DMS79 treated with DMSO at 0.1 percent for 48 hours (cell line): ENCODE data around the gene AFAP1L2.

Source experiments
- DNase-seq: peaks from one replicate; lab custom pipeline; 2025; lab: John Stamatoyannopoulos, UW

The AFAP1L2 gene, protein sequence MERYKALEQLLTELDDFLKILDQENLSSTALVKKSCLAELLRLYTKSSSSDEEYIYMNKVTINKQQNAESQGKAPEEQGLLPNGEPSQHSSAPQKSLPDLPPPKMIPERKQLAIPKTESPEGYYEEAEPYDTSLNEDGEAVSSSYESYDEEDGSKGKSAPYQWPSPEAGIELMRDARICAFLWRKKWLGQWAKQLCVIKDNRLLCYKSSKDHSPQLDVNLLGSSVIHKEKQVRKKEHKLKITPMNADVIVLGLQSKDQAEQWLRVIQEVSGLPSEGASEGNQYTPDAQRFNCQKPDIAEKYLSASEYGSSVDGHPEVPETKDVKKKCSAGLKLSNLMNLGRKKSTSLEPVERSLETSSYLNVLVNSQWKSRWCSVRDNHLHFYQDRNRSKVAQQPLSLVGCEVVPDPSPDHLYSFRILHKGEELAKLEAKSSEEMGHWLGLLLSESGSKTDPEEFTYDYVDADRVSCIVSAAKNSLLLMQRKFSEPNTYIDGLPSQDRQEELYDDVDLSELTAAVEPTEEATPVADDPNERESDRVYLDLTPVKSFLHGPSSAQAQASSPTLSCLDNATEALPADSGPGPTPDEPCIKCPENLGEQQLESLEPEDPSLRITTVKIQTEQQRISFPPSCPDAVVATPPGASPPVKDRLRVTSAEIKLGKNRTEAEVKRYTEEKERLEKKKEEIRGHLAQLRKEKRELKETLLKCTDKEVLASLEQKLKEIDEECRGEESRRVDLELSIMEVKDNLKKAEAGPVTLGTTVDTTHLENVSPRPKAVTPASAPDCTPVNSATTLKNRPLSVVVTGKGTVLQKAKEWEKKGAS

DNA sequence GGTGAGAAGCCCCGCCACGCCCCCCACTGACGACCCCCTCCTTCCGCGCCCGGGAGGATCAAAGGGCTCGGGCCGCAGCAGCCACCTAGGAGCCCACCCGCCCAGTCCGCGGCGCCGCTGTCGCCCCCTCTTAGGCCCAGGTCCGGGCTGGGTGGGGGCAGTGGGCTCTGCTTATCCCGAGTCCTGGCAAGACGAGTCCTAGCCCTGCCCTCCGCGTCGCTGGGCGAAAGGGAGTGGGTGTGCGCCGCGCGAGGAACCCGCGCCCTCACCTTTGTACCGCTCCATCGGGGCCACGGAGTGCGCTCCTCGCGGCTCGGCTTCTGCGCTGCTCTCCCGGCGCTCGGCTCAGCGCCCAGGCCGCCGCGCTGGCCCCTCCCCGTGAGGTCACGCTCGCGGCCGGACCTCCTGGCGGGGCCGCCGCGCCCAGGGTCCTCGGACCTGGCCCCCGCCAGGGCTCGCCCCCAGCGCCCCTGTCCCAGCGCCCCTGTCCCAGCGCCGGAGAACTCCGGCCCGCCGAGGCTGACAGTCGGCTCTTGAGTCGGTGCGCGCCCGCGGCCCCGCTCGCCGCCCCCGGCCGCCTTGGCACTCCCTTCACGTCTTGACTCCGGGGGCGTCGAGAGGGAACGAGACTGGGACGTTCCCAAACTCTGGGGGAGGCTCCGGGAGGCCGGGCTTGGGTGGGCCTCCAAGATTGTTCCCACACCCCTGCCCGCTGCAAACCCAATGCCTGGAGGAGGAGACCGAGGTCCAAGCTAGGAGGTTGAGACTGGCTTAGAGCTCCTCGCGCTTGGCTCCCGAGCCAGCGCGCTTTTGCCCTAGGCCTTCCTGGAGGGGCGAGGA, at the start of gene AFAP1L2:
AFAP1L2 (minus strand) TSS at position 332 of the 840 bp plus-strand sequence; CDS start at position 285, 47 bp downstream.
- DNase-seq = no peak

DNA sequence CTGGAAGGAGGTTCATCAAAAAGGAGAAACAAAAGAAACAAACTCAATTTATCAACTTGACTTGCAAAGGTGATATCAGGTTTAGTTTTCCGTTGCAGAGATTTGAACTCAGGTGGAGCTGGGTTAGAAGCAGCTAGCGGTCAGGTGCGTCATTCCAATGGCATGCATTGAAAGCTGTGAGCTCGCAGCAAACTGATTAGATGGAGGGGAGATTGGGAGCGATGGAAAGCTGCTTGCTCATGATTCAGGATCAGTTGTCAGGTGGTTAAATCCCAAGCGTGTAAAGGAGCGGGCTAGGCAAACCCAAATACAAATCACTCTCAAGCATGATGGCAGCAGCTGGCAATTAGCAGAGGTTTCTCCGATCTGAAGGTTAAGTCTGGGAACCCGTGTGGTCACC, 49.3 kb upstream of the AFAP1L2 start:
- DNase-seq = no peak

DNA sequence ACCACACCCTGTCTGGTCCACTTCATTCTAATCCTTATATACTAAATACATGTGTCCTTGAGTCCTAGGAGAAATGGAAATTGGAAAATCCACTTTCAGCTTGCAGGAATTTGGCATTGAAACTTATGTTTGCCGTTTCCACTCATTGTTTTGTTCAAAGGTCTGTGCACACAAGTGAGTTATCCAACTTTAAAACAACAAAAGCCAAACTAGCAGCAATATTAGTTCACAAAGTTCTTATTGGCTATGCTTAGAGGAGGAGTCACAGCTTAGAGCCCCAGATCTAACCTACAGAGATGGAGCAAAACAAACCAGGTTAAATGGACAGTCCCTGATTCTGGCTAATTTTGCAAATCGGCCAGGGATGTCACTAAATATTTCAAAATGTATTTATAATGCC, 44.6 kb upstream of the AFAP1L2 start:
- no peak for DNase-seq

DNA sequence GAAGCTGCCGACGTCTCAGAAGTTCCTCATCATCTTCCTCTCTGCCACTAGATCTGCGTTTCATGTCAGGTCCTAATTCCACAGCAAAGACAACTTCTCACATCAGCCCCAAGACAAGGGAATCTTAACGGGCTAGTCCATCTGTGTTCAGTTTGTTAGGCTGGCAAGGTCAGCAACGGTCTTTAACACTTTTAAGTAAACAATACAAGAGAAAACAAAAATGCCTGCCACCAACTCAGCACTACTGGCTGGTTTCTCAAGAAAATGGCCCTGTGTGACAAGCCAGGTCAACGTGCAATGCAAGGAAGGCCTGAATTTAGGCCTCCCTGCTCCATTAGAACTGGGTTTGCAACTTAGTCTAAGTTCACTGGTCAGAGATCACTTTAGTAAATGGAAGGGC, 41.0 kb upstream of the AFAP1L2 start:
- no peak for DNase-seq

DNA sequence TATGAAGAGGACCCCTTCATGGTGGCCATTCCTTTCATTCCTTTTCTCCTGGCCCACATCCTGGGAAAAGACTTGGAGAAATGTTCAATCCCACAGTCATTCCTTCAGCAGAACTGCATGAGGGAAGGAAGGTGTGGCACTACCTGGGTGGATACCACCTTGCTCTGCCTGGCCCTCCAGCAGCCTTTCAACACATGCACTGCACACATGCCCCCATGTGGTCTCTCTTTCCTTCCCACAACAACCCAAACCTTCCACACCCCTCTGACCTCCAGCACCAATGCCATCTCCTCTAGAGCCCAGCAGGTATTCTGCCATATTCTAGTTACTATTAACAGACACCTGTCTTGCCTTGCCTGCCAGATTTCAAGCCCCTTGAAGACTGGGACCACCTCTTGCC, 40.5 kb upstream of the AFAP1L2 start:
- no peak for DNase-seq

DNA sequence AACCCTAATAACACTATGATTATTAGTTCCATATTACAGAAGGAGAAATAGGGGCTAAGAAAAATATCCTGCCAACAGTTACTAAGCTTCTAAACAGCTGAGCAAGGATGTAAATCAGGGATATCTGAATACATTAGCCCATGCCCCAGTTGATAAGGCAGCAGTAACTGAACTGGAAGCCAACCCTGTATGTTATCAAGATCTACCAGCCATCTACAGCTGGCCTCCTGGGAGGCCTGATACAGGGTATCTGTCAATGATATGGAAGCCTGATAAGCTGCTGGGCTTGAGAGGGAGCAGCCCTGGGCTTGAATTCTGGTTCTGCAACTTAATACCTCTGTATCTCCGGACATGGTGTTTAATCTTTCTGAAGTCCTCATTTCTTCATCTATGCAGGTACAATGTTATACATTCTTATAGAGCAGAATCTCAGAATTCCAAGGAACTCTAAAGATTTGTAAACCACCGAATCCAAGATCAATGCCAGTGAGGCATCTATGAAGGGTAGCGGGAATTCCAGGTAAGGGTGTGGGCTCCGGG, 37.9 kb upstream of the AFAP1L2 start:
- DNase-seq = no peak

DNA sequence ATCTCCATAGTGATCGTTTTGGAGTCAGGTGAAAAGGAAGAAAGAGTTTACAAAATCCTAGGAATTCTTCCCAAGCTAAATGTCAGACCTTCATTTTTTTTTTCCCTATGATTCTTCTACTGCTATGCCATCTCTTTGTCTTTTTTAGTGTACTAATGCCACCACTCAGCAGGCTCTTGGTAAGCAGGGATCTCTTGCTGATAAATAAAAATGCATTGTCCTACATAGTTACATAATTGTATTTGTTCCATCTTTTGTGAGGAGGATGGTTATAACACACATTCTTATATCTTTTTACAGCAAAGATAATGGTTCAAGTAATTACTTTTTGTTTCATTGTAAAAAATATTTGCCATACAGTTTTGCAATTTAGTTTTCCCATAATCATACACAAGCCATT, 36.8 kb upstream of the AFAP1L2 start:
- no peak for DNase-seq

DNA sequence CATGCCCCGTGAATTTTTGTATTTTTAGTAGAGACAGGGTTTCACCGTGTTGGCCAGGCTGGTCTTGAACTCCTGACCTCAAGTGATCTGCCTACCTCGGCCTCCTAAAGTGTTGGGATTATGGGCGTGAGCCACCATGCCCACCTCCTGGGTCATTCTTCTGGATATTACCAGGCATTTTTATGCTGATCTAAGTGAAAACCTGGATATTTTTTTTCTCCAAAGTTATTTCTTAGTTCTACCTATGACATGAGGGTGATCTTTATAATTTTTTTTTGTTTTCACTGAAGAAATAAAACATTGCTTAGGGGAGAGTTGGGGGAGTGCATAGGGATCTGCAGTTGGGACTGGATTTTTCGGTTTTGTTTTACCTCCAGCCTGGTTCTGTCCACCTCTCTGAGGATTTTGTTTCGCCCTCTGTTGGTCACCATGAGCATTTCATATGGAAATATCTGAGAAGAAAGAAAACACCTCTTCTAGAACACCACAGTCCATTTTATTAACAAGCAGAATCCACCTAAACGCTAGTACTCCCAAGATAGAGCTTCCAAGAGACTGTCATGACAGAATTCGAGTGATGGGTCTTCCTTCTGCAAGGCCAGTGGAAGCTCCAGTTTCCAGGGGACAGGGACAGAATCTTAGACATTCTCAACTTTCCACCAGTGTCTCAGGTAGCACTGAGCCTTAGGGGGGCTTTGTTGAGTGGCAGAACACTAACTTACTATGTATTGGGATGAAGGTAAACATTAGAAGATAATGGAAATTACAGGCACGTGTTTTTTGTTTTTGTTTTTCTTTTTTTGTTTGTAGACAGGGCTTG, 33.4 kb upstream of the AFAP1L2 start:
- no peak for DNase-seq

DNA sequence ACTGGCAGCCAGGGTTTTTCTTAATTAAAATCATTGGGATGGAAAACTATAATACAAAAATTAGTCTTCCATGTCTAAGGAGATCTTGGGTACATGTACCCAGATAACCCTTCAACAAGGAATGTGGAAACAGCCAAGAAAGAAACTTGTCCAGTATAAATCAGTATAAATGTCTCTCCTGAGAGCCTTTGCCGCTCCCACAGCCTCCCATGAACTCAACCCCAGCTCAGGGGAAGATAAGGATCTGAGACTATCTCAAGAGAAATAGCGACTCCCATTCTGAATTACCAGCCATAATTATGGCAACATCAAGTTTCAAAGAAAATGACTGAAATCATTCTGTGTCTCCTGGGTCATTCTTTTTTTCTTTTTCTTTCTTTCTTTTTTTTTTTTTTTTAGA, 32.6 kb upstream of the AFAP1L2 start:
- DNase-seq = no peak

DNA sequence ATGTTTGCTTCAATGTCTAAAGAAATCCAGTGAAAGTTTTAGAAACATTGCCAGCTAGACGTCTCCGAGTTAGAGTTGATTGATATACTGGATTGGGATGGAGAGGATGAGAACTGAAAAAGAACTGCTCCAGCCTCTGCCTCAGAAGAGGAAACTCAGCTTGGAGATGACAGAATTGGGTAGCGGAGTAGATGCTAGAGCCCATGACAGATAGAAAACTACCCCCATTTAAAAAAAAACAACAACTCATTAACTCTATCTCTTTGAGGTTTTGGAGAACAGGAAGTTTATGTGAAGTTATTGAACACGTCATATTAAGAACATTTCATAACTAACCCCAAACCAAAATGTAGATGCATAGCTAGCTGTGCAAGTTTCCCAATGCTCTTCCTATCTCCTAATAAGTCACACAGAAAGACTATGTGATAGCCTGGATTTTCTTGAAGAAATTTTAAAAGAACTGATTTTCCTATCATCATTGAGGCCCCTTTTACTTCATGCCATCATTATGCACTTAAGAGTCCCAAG, 28.3 kb upstream of the AFAP1L2 start:
- DNase-seq = no peak

DNA sequence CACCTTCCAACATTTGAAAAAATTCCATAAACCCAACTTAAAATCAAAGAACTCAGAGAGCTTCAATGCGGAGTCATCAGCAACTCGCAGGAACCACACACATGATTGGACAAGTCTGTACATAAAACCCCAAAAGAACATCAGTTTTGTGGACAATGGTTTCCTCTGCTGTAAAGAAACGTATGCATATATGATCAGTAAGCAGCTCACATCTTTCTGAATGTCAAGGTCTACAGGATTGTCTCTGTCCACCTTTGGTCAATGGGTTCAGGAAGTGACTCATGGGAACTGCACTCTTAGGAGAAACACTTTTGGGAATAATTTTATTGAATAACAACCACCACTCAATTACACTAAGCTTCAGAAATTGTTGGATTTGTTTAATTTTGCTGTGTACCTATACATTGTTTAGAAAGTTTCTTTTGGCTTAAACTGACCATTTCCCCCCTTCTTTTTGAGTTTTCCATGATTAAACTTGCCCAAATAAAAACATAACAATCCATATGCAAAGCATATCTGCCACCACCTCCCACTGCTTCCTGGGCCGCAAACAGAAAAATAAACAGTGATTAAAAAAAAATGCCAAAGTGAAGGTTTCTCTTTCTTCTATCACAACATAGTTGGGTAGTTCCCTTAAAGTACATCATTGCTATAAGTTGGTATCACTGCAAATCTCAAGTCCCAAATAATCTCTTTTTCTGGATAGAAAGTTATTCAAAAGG, 27.3 kb upstream of the AFAP1L2 start:
- DNase-seq = no peak

DNA sequence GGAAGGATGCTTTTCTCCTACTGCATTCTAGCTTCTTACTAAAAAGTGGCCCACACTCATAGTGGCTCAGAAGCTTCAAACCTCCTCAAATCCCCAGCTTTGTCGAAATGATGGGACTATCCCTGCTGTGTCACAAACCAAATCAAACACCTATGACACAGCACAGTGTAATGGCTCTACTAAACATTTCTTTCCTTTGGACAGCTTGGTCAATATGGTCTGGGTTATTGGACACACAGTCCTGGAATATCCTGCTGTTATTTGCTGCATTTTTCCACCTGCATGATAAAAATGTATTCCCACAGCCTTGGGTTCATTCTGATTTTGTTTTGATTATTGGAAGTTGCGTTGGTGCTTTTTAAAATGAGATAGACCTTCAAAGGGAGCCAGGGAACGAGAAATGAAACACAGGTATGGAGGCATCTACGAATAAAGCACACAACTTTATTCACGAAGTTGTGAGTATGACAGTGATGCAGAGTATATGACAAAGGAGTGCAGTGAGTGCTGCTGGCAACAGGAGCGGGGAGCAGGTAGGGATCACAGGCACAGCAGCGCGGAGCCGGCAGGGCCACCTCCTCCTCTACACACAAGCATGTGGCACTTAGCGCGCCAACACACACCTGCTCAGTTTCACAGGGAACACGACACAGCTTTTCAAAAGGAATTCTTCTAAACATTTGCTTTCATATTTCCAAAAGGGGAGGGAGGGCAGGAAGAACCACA, 26.5 kb upstream of the AFAP1L2 start:
- no peak for DNase-seq

DNA sequence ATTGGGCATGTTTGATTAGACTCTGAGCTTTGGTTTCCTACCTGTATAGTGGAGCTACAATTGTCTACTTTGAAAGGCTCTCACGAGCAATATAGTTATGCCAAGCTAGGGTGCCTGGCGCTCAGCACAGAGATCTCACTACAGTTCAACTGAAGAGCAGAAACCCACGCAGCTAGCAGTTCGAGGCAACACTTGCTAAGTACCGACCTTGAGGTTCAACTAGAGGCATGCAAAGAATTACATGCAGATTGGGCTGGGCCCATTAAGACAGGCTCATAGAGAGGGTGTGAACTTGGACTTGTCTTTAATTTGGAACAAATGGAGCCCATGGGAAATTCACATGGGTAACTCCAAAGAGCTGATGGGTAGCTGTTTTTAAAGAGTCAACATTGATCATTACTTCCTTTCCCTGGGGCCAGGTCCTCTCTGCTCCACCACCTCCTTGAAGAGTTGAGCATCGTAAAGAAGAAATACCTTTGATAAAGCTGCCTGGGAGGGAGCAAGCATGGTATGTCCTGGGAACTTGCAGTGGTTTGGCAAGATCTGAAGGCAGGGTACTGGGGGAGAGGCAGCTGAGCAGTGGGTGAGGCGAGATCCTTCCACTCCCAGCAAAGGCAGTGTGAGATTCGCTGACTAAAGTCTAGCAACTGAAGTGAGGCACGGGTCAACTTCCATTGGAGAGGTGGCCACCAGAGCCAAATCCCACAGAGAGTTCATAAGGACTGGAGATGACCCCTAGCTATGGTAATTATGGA, 25.5 kb upstream of the AFAP1L2 start:
- no peak for DNase-seq

DNA sequence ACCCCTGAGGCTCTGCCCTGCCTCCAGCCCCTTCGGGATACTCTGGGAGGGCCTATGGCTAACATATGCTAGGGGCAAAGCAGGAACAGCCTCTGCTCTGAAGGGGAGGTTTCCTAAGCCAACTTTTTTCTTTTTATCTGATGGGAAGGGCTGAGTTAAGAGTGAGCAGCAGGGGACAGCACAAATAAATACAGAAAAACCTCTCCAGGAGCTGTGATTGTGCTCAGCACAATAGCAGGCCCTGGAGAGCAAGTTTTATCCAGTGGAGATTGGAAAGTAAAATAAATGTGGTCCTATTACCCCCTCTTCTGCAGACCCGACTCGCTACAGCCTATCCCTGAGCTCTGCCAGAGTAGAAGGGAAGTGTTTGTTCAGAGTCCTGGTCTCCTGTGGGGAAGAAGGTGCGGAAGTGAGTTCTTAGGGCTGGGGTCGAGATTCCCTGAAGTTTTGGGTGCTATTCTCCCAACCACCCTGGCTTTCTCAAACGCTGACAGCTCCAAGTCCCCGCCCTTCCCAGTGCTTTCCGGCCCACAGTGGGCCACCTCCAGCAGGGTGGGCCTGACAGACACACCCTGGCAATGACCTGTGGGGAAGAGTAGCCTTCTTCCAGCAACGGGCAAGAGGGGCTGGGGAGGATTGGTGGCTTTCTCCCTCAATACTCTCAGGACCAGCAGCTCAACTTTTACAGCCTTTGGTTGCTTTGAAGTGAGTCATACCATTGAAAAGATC, 23.0 kb upstream of the AFAP1L2 start:
- DNase-seq = no peak

DNA sequence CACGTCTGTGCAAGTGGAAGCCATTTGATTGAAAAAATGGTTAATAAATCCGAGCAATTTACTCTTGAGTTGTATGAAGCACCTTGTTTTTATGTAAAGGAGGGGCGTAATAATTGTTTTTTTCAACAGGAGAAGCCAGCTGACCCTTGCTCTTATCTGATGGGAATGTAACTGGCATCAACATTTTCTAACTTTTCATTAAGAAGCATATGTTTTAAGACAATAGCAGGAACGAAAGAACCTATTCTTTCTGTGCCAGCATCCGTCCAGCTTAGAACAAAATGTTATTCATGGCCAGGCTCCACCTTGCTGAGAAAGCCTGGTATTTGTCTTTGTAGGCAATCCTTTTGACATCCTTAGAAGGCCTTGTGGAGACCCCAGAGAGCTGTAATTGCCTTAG, 22.2 kb upstream of the AFAP1L2 start:
- no peak for DNase-seq

DNA sequence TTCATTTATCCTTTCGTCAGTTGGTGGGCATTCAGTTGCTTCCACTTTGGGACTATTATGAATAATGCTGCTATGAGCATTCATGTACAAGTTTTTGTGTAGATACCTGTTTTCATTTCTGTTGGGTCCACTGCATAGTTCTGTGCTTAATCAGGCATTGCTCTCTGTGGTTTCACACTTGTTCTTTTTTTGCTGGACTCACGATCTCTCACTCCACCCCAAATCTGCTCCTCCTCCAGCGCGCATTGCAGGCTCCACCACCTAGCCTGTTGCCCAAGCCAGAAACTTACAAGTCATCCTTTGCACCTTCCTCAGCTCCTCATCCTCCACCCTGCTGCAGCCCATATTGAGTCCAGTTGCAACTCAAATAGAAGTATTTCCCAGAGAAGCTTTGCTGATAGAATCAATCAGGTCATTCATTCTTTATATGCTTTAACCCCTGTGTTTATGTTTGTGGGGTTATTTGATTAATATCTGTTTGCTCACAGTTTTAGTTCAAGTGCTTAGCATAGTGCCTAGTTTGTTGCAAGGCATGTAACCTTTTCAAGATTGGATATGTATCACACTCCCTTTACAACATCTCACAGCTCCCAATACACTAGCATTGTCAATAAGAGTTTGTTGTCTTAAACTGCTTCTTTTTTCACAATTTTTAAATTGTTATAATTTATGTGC, 16.6 kb upstream of the AFAP1L2 start:
- DNase-seq = no peak

DNA sequence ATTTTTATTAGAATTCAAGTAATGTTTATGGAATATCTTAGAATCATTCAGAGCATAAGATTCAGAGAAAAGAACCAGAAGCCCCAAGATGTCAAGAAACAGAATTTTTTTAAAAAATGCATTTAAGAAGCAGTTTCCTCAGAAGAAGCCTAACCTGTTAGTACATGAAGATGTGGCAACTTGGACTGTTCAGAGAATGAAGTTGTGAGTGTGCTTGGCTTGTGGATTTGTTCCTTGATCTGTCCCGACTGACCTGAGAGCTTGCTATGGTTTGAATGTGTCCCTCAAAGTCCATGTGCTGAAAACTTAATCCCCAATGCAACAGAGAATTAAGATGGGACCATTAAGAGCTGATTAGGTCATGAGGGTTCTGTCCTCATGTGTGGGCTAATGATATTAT, 13.8 kb upstream of the AFAP1L2 start:
- DNase-seq = no peak
